WTC11 (cell line): Measurements from ENCODE around the gene S100A8.

Experiments used
- CBFB ChIP-seq: sonication (generic); formaldehyde crosslinking; IDR thresholded peaks from 2 replicates; pipeline ENCODE4 v1.8.1; 2022; ENCODE audit warnings: mild to moderate bottlenecking, low read depth, missing genetic modification reagents
- CREB1 ChIP-seq: sonication (generic); formaldehyde crosslinking; IDR thresholded peaks from 2 replicates; pipeline ENCODE4 v1.8.0; 2023; ENCODE audit warnings: mild to moderate bottlenecking, missing genetic modification reagents
- GTF2I ChIP-seq: fragments of 250-450 bp; sonication (Bioruptor Pico); conservative IDR thresholded peaks from 2 replicates; pipeline ENCODE4 v1.4.0; 2021; ENCODE audit warnings: mild to moderate bottlenecking
- JUN ChIP-seq: sonication (generic); formaldehyde crosslinking; IDR thresholded peaks from 2 replicates; pipeline ENCODE4 v1.8.0; 2023; ENCODE audit warnings: mild to moderate bottlenecking, missing genetic modification reagents
- NR1H2 ChIP-seq: sonication (generic); formaldehyde crosslinking; IDR thresholded peaks from 2 replicates; pipeline ENCODE4 v1.9.0; 2021; ENCODE audit warnings: mild to moderate bottlenecking, moderate library complexity, missing genetic modification reagents
- SP1 ChIP-seq: sonication (generic); formaldehyde crosslinking; conservative IDR thresholded peaks from 2 replicates; pipeline ENCODE4 v1.8.1; 2022; ENCODE audit warnings: missing genetic modification reagents
- ZNF121 ChIP-seq: sonication (generic); formaldehyde crosslinking; IDR thresholded peaks from 2 replicates; pipeline ENCODE4 v1.8.0; 2023; ENCODE audit warnings: missing genetic modification reagents
- TF ChIP-seq, protein P1 (sequence below): fragments of 200-600 bp; IDR thresholded peaks from 2 replicates; pipeline ENCODE4 v1.8.0; 2022; ENCODE audit warnings: antibody characterized with exemption
- TF ChIP-seq, protein P2 (sequence below): sonication (generic); formaldehyde crosslinking; IDR thresholded peaks from 2 replicates; pipeline ENCODE4 v1.8.1; 2023; ENCODE audit warnings: mild to moderate bottlenecking, moderate library complexity, missing genetic modification reagents
- TF ChIP-seq, protein P3 (sequence below): fragments of 250-450 bp; sonication (Bioruptor Pico); conservative IDR thresholded peaks from 2 replicates; pipeline ENCODE4 v1.9.0; 2021; ENCODE audit warnings: mild to moderate bottlenecking
- TF ChIP-seq, protein P4 (sequence below): sonication (generic); formaldehyde crosslinking; IDR thresholded peaks from 2 replicates; pipeline ENCODE4 v1.8.0; 2023; ENCODE audit warnings: missing genetic modification reagents, mild to moderate bottlenecking, borderline replicate concordance
- TF ChIP-seq, protein P5 (sequence below): fragments of 250-450 bp; sonication (Bioruptor Pico); IDR thresholded peaks from 2 replicates; pipeline ENCODE4 v2.1.2; 2022; ENCODE audit warnings: mild to moderate bottlenecking, moderate library complexity
- TF ChIP-seq, protein P6 (sequence below): sonication (generic); formaldehyde crosslinking; IDR thresholded peaks from 2 replicates; pipeline ENCODE4 v1.8.0; 2023; ENCODE audit warnings: missing genetic modification reagents
- TF ChIP-seq, protein P7 (sequence below): sonication (generic); formaldehyde crosslinking; IDR thresholded peaks from 2 replicates; pipeline ENCODE4 v1.8.1; 2023; ENCODE audit warnings: mild to moderate bottlenecking, missing genetic modification reagents, moderate library complexity

DNA sequence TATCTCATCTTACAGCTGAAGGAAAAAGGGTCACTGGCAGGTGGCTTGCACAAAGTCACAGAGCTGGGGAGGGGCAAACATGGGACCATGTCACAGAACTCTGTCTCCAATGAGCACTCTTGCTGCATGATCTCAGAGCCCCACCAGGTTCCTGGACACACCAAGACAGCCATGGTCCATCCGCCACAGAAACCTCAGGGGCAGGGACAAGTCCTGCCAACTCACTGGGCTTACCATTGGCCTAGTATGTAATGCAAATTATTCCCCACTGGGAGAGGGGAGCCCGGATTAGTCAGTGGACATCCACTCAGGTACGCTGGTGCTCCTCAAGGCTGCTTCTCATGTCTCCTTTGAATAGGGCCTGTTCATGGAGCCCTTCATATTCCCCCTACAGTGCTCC is 39.7 kb upstream of the S100A8 start:
- TF ChIP-seq JUN = no peak
- no peak for TF ChIP-seq NR1H2
- TF ChIP-seq, protein P1, sequence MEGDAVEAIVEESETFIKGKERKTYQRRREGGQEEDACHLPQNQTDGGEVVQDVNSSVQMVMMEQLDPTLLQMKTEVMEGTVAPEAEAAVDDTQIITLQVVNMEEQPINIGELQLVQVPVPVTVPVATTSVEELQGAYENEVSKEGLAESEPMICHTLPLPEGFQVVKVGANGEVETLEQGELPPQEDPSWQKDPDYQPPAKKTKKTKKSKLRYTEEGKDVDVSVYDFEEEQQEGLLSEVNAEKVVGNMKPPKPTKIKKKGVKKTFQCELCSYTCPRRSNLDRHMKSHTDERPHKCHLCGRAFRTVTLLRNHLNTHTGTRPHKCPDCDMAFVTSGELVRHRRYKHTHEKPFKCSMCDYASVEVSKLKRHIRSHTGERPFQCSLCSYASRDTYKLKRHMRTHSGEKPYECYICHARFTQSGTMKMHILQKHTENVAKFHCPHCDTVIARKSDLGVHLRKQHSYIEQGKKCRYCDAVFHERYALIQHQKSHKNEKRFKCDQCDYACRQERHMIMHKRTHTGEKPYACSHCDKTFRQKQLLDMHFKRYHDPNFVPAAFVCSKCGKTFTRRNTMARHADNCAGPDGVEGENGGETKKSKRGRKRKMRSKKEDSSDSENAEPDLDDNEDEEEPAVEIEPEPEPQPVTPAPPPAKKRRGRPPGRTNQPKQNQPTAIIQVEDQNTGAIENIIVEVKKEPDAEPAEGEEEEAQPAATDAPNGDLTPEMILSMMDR = no peak
- TF ChIP-seq SP1 (CRISPR knock-in tag) = no peak
- TF ChIP-seq CBFB (CRISPR knock-in tag) = no peak
- no peak for TF ChIP-seq ZNF121 (CRISPR knock-in tag)
- TF ChIP-seq, protein P2, sequence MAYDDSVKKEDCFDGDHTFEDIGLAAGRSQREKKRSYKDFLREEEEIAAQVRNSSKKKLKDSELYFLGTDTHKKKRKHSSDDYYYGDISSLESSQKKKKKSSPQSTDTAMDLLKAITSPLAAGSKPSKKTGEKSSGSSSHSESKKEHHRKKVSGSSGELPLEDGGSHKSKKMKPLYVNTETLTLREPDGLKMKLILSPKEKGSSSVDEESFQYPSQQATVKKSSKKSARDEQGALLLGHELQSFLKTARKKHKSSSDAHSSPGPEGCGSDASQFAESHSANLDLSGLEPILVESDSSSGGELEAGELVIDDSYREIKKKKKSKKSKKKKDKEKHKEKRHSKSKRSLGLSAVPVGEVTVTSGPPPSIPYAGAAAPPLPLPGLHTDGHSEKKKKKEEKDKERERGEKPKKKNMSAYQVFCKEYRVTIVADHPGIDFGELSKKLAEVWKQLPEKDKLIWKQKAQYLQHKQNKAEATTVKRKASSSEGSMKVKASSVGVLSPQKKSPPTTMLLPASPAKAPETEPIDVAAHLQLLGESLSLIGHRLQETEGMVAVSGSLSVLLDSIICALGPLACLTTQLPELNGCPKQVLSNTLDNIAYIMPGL (CRISPR knock-in tag) = no peak
- TF ChIP-seq, protein P3, sequence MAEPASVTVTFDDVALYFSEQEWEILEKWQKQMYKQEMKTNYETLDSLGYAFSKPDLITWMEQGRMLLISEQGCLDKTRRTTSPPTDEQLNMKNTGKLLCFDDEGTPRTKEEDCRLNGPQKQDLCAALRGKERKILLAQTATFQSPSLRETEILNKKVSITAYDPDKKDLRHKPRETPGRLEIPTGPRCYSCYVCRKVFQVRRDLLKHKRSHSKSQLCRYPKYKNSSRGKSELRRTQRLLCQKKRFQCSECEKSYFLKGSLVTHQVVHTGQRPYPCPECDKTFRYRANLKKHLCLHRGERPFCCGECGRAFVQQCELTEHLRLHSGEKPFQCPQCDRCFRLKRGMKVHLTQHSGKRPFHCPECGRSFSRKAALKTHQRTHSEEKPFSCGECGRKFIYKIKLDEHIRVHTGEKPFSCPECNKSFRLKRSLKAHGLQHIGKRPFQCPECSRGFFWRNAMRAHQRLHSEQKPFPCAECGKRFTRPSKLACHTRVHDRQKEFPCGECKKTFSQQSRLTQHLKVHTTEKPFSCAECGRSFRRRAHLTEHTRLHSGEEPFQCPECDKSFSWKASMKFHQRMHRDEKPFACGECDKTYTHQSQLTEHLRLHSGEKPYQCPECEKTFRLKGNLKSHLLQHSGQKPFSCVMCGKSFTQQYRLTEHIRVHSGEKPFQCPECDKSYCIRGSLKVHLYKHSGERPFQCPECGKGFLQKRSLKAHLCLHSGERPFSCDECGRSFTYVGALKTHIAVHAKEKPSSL (CRISPR knock-in tag) = no peak
- TF ChIP-seq, protein P4, sequence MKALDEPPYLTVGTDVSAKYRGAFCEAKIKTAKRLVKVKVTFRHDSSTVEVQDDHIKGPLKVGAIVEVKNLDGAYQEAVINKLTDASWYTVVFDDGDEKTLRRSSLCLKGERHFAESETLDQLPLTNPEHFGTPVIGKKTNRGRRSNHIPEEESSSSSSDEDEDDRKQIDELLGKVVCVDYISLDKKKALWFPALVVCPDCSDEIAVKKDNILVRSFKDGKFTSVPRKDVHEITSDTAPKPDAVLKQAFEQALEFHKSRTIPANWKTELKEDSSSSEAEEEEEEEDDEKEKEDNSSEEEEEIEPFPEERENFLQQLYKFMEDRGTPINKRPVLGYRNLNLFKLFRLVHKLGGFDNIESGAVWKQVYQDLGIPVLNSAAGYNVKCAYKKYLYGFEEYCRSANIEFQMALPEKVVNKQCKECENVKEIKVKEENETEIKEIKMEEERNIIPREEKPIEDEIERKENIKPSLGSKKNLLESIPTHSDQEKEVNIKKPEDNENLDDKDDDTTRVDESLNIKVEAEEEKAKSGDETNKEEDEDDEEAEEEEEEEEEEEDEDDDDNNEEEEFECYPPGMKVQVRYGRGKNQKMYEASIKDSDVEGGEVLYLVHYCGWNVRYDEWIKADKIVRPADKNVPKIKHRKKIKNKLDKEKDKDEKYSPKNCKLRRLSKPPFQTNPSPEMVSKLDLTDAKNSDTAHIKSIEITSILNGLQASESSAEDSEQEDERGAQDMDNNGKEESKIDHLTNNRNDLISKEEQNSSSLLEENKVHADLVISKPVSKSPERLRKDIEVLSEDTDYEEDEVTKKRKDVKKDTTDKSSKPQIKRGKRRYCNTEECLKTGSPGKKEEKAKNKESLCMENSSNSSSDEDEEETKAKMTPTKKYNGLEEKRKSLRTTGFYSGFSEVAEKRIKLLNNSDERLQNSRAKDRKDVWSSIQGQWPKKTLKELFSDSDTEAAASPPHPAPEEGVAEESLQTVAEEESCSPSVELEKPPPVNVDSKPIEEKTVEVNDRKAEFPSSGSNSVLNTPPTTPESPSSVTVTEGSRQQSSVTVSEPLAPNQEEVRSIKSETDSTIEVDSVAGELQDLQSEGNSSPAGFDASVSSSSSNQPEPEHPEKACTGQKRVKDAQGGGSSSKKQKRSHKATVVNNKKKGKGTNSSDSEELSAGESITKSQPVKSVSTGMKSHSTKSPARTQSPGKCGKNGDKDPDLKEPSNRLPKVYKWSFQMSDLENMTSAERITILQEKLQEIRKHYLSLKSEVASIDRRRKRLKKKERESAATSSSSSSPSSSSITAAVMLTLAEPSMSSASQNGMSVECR = no peak
- TF ChIP-seq, protein P5, sequence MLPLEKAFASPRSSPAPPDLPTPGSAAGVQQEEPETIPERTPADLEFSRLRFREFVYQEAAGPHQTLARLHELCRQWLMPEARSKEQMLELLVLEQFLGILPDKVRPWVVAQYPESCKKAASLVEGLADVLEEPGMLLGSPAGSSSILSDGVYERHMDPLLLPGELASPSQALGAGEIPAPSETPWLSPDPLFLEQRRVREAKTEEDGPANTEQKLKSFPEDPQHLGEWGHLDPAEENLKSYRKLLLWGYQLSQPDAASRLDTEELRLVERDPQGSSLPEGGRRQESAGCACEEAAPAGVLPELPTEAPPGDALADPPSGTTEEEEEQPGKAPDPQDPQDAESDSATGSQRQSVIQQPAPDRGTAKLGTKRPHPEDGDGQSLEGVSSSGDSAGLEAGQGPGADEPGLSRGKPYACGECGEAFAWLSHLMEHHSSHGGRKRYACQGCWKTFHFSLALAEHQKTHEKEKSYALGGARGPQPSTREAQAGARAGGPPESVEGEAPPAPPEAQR (CRISPR knock-in tag) = no peak
- TF ChIP-seq CREB1 = no peak
- TF ChIP-seq, protein P6, sequence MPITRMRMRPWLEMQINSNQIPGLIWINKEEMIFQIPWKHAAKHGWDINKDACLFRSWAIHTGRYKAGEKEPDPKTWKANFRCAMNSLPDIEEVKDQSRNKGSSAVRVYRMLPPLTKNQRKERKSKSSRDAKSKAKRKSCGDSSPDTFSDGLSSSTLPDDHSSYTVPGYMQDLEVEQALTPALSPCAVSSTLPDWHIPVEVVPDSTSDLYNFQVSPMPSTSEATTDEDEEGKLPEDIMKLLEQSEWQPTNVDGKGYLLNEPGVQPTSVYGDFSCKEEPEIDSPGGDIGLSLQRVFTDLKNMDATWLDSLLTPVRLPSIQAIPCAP (CRISPR knock-in tag) = no peak
- no peak for TF ChIP-seq GTF2I (CRISPR knock-in tag)
- TF ChIP-seq, protein P7, sequence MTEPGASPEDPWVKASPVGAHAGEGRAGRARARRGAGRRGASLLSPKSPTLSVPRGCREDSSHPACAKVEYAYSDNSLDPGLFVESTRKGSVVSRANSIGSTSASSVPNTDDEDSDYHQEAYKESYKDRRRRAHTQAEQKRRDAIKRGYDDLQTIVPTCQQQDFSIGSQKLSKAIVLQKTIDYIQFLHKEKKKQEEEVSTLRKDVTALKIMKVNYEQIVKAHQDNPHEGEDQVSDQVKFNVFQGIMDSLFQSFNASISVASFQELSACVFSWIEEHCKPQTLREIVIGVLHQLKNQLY (CRISPR knock-in tag) = no peak
